ENCODE measurements around the gene TNFSF15.
"Not testable (repeated sequence)": the region's sequence is repeated elsewhere in the genome, so short reads cannot be mapped to it uniquely, and the experiment has no call there.

TNFSF15 gene

GRCh38 chr9:114745879-114746550 lies 59.8 kb downstream of the TNFSF15 start:
- DNase-seq: no peak

DNA sequence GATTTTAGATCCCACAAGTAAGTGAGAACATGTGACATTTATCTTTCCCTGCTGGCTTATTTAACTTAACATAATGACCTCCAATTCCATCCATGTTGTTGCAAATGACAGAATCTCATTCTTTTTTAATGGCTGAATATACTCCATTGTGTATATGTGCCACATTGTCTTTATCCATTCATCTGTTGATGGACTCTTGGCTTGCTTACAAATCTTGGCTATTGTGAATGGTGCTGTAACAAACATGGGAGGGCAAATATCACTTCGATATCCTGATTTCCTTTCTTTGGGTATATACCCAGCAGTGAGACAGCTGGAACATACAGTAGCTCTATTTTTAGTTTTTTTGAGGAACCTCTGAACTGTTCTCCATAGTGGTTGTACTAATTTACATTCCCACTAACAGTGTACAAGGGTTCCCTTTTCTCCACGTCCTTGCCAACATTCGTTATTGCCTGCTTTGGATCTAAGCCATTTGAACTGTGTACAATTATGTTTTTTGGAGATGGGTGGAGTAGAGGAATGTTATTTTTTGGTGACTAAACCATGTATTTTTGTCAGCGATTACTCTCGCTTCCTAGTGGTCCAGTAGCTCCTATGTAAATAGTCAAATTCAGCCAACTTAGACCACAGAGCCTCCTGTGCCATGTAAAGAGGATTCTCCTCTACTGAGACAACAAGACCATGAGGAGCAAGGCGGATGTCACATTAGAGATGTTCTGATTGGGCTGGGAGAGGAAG lies 60.6 kb downstream of the TNFSF15 start:
- DNase-seq: no peak

GRCh38 chr9:114743446-114743845 lies 62.4 kb downstream of the TNFSF15 start:
- no peak for DNase-seq

- no peak for DNase-seq
Observed at GRCh38 chr9:114742947-114743346, 62.9 kb downstream of the TNFSF15 start.

- DNase-seq: not testable (repeated sequence)
Observed at GRCh38 chr9:114741521-114741920, 64.3 kb downstream of the TNFSF15 start.

- DNase-seq: peak; percentile 63
Observed at GRCh38 chr9:114738581-114739316, 67.1 kb downstream of the TNFSF15 start.

DNA sequence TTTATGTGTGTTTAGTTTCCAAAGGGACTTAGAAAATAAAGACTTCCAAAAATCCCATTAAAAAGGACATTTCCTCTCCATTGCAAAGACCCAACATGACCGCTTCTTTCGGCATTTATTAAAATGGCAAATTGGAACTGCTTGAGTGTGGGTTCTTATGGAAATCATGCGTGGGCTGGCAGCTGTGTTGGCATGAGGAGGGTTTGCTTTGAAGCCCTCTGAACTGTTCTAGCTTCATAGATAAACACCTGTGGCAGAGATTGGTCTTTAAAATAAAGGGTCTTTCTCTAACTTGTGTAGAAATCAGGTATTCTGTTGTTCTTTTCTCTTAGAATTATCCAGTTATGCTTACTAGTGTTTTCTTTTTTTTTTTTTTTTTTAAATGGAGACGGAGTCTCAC lies 68.0 kb downstream of the TNFSF15 start:
- no peak for DNase-seq

GRCh38 chr9:114737118-114737517 lies 68.7 kb downstream of the TNFSF15 start:
- DNase-seq: no peak

- no peak for DNase-seq
Observed at GRCh38 chr9:114735704-114736103, 70.1 kb downstream of the TNFSF15 start.

GRCh38 chr9:114735139-114735538 lies 70.7 kb downstream of the TNFSF15 start:
- not testable (repeated sequence) for DNase-seq
